ENCODE data around the gene HIRA. TPM values are rescaled to one million over a fixed set of nuclear protein-coding genes. Genes with fewer than 3 reads are reported as not detected.

Gene HIRA
- total RNA-seq, 1 experiment from 2014 or later, result 22.9 TPM

- in situ Hi-C loops (cut with HindIII; ENCODE audit: low pct_unique_long_range_greater_than_20kb, low sequenced_read_pairs), result no loop called here
- DNase-seq (ENCODE audit: low read depth), result no peak
These were observed 34.4 kb downstream of the HIRA start for GRCh38 chr22:19396934-19397733.

GRCh38 chr22:19396561-19396933, 35.0 kb downstream of the HIRA start:
- in situ Hi-C loops (cut with HindIII; ENCODE audit: low pct_unique_long_range_greater_than_20kb, low sequenced_read_pairs), result no loop called here
- DNase-seq (ENCODE audit: low read depth), result no peak

GRCh38 chr22:19395276-19395675, 36.3 kb downstream of the HIRA start:
- no peak for DNase-seq (ENCODE audit: low read depth)
- in situ Hi-C loops (cut with HindIII; ENCODE audit: low pct_unique_long_range_greater_than_20kb, low sequenced_read_pairs), result no loop called here

- in situ Hi-C loops (cut with HindIII; ENCODE audit: low pct_unique_long_range_greater_than_20kb, low sequenced_read_pairs), result no loop called here
- no peak for DNase-seq (ENCODE audit: low read depth)
These were observed 37.1 kb downstream of the HIRA start for GRCh38 chr22:19394274-19395050.

- DNase-seq (ENCODE audit: low read depth), result no peak
- in situ Hi-C loops (cut with HindIII; ENCODE audit: low pct_unique_long_range_greater_than_20kb, low sequenced_read_pairs), result no loop called here
These were observed 37.8 kb downstream of the HIRA start for GRCh38 chr22:19393704-19394103.

GRCh38 chr22:19387575-19387974, 44.0 kb downstream of the HIRA start:
- DNase-seq (ENCODE audit: low read depth), result no peak
- in situ Hi-C loops (cut with HindIII; ENCODE audit: low pct_unique_long_range_greater_than_20kb, low sequenced_read_pairs), result no loop called here

- no peak for DNase-seq (ENCODE audit: low read depth)
- in situ Hi-C loops (cut with HindIII; ENCODE audit: low pct_unique_long_range_greater_than_20kb, low sequenced_read_pairs), result no loop called here
These were observed 44.5 kb downstream of the HIRA start for GRCh38 chr22:19387038-19387437.

GRCh38 chr22:19386248-19386647, 45.3 kb downstream of the HIRA start:
- in situ Hi-C loops (cut with HindIII; ENCODE audit: low pct_unique_long_range_greater_than_20kb, low sequenced_read_pairs), result no loop called here
- DNase-seq (ENCODE audit: low read depth), result no peak

GRCh38 chr22:19385221-19385906, 46.2 kb downstream of the HIRA start:
- in situ Hi-C loops (cut with HindIII; ENCODE audit: low pct_unique_long_range_greater_than_20kb, low sequenced_read_pairs), result no loop called here

GRCh38 chr22:19383292-19383691, 48.2 kb downstream of the HIRA start:
- no peak for DNase-seq (ENCODE audit: low read depth)
- in situ Hi-C loops (cut with HindIII; ENCODE audit: low pct_unique_long_range_greater_than_20kb, low sequenced_read_pairs), result no loop called here

More at GRCh38 chr22:19385221-19385906, 46.2 kb downstream of the HIRA start:
- DNase-seq (ENCODE audit: low read depth), result no peak

GRCh38 chr22:19382240-19382639, 49.3 kb downstream of the HIRA start:
- in situ Hi-C loops (cut with HindIII; ENCODE audit: low pct_unique_long_range_greater_than_20kb, low sequenced_read_pairs), result no loop called here

GRCh38 chr22:19378344-19378674, 53.2 kb downstream of the HIRA start:
- in situ Hi-C loops (cut with HindIII; ENCODE audit: low pct_unique_long_range_greater_than_20kb, low sequenced_read_pairs), result no loop called here
- DNase-seq (ENCODE audit: low read depth), result no peak

More at GRCh38 chr22:19382240-19382639, 49.3 kb downstream of the HIRA start:
- no peak for DNase-seq (ENCODE audit: low read depth)

- in situ Hi-C loops (cut with HindIII; ENCODE audit: low pct_unique_long_range_greater_than_20kb, low sequenced_read_pairs), result no loop called here
- no peak for DNase-seq (ENCODE audit: low read depth)
These were observed 53.8 kb downstream of the HIRA start for GRCh38 chr22:19377565-19378343.

- DNase-seq (ENCODE audit: low read depth), result no peak
- in situ Hi-C loops (cut with HindIII; ENCODE audit: low pct_unique_long_range_greater_than_20kb, low sequenced_read_pairs), result no loop called here
These were observed 54.6 kb downstream of the HIRA start for GRCh38 chr22:19376971-19377370.

- DNase-seq (ENCODE audit: low read depth), result no peak
- in situ Hi-C loops (cut with HindIII; ENCODE audit: low pct_unique_long_range_greater_than_20kb, low sequenced_read_pairs), result no loop called here
These were observed 55.3 kb downstream of the HIRA start for GRCh38 chr22:19376247-19376646.

- in situ Hi-C loops (cut with HindIII; ENCODE audit: low pct_unique_long_range_greater_than_20kb, low sequenced_read_pairs), result no loop called here
- DNase-seq (ENCODE audit: low read depth), result no peak
These were observed 56.1 kb downstream of the HIRA start for GRCh38 chr22:19375435-19375834.

GRCh38 chr22:19374410-19374809, 57.1 kb downstream of the HIRA start:
- no peak for DNase-seq (ENCODE audit: low read depth)
- in situ Hi-C loops (cut with HindIII; ENCODE audit: low pct_unique_long_range_greater_than_20kb, low sequenced_read_pairs), result no loop called here

GRCh38 chr22:19373450-19373849, 58.1 kb downstream of the HIRA start:
- DNase-seq (ENCODE audit: low read depth), result no peak
- in situ Hi-C loops (cut with HindIII; ENCODE audit: low pct_unique_long_range_greater_than_20kb, low sequenced_read_pairs), result no loop called here

Measured in Caki2 (cell line).